GM12801 (cell line): ENCODE data around the gene RIMS4.

Source experiments
- TF ChIP-seq, protein P1 (sequence below): IDR thresholded peaks from one replicate; pipeline ENCODE4 v1.5.1; 2011; ENCODE audit warnings: control low read depth; ENCODE audit not compliant: insufficient read length; ENCODE audit errors: extremely low read depth

The RIMS4 gene

DNA sequence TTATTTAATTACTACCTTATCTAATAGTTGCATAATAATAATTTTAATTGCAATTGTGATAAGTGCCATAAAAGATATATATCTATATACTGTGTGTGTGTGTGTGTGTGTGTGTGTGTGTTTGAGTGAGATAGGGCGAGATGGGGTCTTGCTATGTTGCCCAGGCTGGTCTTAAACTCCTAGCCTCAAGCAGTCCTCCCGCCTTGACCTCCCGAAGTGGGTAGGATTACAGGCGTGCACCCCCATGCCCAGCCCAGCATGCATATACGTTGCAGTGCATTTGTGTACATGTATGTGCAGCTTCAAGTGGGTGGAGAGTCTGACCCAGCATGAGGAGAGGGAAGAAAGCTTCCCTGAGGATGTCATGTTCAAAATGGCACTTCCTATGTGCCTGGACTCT lies 4.6 kb upstream of the RIMS4 start:
- TF ChIP-seq, protein P1, sequence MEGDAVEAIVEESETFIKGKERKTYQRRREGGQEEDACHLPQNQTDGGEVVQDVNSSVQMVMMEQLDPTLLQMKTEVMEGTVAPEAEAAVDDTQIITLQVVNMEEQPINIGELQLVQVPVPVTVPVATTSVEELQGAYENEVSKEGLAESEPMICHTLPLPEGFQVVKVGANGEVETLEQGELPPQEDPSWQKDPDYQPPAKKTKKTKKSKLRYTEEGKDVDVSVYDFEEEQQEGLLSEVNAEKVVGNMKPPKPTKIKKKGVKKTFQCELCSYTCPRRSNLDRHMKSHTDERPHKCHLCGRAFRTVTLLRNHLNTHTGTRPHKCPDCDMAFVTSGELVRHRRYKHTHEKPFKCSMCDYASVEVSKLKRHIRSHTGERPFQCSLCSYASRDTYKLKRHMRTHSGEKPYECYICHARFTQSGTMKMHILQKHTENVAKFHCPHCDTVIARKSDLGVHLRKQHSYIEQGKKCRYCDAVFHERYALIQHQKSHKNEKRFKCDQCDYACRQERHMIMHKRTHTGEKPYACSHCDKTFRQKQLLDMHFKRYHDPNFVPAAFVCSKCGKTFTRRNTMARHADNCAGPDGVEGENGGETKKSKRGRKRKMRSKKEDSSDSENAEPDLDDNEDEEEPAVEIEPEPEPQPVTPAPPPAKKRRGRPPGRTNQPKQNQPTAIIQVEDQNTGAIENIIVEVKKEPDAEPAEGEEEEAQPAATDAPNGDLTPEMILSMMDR: no peak

DNA sequence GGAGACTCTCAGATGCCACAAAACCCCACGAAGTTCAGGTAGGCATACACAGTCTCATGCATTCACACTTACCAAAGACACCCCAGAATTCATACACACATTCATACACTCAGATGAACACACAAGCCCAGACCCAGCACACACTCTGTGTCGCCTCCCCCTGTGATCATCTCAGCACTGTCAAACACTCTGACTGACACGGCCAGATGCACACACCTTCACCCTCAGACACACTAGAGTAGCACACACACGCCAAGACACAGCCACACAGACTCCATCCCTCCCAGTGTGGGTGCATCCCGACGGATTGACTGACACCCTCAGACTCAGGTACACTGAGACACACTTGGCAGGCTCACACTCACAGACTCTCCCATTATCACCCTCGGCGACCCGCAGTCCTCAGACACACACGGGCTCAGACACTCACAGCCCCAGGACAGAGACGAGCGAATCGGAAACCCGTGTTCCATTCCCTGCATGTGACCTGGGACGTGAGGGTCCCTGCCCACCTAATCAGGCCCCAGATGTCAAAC lies 872 bp upstream of the RIMS4 start:
- TF ChIP-seq, protein P1: no peak

DNA sequence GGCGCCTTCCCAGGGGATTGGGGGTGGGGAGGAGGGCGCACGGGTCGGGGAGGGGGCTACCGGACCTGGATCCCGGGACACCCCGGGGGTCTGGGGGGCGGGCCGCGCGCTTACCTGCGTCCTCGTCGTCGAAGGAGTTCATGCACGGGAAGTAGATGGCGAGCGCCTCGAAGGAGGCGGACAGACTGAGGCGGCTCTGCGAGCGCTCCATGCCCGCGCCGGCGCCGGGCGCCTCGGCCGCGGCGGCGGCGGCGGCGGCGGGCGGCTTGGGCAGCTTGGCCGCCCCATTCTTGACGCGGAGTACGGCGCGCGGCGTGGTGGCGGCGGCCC lies 320 bp downstream of the RIMS4 start:
- TF ChIP-seq, protein P1: no peak

DNA sequence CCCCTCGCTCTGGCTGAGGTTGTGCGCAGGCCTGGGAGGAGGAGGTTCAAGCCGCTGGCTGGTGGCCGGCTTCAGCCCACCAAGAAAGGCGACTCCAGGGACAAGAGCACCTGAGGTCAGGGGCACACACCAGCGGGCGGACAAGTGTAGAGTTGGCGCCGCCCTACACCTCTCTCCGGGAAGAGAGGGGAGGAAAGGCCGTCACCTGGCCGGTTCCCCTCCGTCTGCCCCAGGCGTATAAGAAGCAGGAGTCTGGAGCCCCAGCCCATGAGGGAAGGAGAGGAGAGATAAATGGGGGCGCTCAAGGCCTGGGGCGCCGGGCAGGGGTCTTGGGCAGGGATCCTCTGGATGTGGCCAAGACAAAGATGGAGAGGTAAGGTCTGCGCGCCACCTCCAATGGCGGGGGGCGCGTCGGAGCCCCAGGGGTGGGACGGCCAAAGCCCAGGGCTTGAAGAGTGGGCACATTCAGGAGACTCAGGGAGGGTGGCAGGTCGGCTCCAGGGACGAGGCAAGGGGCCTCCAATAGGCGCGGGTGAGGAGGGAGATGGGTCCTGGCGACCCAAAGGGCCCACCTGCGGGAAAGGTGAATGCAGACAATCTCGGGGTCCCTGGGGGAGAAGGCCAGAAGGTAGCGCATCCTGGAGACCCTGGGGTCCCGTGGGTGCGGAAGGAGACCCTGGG lies 826 bp downstream of the RIMS4 start:
- TF ChIP-seq, protein P1: no peak

DNA sequence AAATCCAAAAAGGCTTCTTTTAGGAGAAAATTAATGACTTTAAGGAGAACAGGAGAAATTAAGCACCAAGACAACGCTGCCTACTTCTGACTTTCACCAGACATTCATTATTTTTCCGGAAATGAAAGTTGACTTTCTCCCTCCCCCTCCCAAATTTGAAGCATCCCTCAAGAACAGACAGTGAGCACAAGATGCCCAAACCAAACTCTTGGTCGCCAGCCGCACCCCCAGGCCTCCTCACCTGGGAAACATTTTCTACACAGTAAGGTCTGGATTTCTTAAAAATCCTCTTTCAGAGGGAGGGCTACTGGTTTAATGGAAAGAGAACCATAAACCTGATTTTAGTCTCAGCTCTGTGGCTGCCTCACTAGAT lies 2.7 kb downstream of the RIMS4 start:
- TF ChIP-seq, protein P1: no peak

DNA sequence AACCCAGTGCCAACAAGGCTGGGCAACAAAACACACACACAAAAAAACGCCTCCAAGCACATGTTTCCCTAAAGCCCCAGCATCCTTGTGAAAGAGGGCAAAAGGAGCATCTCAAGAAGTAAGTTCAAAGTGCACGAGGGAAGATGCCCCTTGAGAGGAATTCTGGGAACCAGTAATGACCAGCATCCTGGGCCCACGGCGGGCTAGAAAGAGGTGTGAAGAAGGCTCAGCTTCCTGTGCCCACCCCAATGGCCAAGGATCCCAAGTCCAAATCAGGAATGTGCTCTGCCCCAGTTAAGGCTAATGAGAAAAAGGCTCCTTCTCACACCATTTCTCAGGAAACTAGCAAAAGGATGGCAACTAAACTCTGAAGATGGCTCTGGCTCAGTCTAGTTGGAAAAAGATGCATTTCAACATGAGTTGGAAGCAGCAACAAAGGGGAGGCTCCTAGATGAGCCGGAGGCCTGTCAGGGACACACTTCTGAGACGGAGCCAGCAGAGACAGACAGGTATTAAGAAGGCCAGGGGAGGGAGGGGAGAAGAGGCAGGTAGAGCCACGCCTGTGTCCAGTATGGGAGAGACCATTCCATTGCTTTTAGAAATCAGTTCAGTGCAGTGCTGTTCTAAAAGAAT lies 3.2 kb downstream of the RIMS4 start:
- TF ChIP-seq, protein P1: no peak

DNA sequence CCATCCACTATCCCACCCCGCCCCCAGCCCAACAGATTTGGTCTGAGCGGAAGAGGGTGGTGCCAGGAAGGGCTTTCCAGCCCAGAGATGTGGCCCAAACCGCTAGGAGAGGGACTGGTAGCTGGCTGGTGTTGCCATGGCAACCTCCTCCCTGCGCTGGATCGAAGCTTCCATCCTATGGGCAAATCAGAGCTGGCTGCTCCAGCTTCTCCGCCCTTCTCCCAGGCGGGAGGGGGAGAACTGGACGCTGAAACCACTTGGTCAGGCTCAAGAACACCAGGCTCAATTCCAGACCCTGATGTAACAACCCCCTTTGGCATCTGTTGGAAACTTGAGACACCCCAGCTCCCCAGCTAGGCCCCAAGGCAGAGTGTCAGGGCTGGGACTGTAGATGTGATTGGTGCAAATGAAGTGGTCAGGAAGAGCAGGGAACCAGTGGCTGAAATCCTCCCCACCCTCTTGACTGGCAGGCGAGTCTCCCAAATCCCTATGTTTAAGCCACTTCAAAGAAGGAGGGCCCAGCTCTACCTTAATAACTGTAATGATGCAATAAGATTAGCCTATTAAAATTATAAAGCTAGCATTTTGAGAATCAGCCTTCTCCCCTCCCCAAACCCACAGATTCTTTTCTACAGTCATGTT lies 4.2 kb downstream of the RIMS4 start:
- TF ChIP-seq, protein P1: no peak
